HG02571 (cell line): ENCODE results near the gene CKAP2.
"Not testable (repeated sequence)": the region's sequence is repeated elsewhere in the genome, so short reads cannot be mapped to it uniquely, and the experiment has no call there.

ENCODE experiments used
- ATAC-seq: cut with Tn5 transposase; IDR thresholded peaks from one replicate; pipeline ENCODE4 v1.9.1; 2021; ENCODE audit warnings: mild to moderate bottlenecking, moderate library complexity; ENCODE audit not compliant: unreplicated experiment

CKAP2 gene, protein sequence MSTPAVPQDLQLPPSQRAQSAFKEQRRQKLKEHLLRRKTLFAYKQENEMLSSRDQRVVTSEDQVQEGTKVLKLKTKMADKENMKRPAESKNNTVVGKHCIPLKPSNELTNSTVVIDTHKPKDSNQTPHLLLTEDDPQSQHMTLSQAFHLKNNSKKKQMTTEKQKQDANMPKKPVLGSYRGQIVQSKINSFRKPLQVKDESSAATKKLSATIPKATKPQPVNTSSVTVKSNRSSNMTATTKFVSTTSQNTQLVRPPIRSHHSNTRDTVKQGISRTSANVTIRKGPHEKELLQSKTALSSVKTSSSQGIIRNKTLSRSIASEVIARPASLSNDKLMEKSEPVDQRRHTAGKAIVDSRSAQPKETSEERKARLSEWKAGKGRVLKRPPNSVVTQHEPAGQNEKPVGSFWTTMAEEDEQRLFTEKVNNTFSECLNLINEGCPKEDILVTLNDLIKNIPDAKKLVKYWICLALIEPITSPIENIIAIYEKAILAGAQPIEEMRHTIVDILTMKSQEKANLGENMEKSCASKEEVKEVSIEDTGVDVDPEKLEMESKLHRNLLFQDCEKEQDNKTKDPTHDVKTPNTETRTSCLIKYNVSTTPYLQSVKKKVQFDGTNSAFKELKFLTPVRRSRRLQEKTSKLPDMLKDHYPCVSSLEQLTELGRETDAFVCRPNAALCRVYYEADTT

DNA sequence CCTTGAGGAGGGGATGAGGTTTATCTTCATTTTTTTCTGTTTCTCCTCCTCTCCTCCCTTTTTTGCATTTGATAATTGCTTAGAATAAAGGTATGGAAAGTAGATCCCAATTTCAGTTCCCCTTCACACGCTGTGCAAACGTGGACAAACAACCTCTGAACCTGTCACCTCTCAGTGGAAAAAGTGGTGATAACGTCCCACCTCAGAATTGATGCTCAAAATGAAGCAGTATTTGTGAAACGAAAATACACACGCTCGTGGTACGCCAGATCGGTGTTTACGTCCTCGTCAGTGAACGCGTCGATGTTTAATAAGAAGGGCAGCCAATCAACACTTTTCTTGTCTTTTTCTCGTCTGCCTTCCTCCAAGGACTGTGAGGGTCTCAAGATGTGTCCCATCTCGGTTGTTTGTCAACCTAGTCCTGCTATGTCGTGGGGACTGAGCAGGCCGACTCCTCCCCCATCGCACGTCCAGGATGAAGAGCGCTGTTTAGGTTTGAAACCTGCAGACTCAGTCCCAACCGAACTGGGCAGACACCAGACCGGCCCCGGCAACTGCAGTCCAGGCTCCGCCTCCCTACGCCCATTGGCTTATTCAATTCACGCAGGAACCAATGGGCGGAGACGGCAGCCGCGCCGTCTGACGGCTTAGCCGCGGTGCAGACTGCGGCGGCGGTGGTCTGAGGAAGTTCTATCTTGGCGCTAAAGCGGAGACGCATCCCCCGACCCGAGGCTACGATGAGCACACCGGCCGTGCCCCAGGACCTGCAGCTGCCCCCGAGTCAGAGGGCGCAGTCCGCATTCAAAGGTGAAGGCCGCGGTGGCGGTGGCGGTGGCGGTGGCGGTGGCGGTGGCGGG is at the start of gene CKAP2:
Gene CKAP2, plus strand, starts transcription at position 659 of the 857 bp plus-strand sequence. Its CDS starts 79 bp downstream, at position 738.
- ATAC-seq = peak; percentile 74

GRCh38 chr13:52405767-52406494 is 49.3 kb upstream of the CKAP2 start, which contains the start of gene THSD1:
TSS of gene THSD1 (minus strand) at chr13:52406172. CDS start at chr13:52402600, 3,572 bp downstream.
- no peak for ATAC-seq

DNA sequence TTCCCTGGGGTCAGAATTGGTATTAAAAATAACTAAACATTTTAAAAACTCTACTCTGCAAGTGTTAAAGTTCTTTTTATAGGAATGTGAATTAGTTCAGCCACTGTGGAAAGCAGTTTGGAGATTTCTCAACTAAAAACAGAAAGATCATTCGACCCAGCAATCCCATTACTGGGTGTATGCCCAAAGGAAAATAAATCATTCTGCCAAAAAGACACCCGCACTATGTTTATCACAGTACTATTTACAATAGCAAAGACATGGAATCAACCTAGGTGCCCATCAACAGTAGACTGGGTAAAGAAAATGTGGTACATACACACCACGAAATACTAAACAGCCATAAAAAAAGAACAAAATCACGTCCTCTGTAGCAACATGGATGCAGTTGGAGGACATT is 48.6 kb upstream of the CKAP2 start:
- no peak for ATAC-seq

- ATAC-seq = not testable (repeated sequence)
Measured at GRCh38 chr13:52407436-52407835, 47.8 kb upstream of the CKAP2 start.

DNA sequence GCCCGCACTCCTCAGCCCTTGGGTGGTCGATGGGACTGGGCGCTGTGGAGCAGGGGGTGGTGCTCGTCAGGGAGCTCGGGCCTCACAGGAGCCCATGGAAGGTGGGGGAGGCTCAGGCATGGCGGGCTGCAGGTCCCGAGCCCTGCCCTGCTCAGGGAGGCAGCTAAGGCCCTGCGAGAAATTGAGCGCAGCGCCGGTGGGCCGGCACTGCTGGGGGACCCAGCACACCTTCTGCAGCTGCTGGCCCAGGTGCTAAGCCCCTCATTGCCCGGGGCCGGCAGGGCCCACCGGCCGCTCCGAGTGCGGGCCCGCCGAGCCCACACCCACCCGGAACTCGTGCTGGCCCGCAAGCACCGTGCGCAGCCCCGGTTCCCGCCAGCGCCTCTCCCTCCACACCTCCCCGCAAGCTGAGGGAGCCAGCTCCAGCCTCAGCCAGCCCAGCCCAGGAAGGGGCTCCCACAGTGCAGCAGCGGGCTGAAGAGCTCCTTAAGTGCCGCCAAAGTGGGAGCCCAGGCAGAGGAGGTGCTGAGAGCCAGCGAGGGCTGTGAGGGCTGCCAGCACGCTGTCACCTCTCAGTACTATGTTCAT is 47.1 kb upstream of the CKAP2 start:
- ATAC-seq = not testable (repeated sequence)

GRCh38 chr13:52411629-52412028 is 43.6 kb upstream of the CKAP2 start:
- ATAC-seq = peak; percentile 90

GRCh38 chr13:52412128-52412527 is 43.1 kb upstream of the CKAP2 start:
- ATAC-seq = no peak

DNA sequence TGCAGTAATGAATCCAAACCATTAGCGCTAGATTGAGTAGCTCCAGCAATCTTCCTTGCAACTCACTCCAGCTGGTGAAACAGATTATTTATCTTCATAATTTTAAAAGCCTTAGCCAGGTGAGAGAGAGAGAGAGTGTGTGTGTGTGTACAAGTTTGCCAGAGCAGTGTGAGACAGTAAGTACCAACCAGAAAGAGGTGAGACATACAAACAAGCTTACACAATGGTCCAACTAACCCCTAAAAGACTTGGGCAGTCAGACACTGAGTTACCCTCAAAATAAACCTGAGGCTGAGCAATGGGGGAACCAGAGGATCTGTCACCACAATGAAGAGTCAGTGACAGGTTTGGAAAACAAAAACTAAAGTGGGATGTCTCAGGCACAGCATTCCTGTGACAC is 41.2 kb upstream of the CKAP2 start:
- no peak for ATAC-seq

DNA sequence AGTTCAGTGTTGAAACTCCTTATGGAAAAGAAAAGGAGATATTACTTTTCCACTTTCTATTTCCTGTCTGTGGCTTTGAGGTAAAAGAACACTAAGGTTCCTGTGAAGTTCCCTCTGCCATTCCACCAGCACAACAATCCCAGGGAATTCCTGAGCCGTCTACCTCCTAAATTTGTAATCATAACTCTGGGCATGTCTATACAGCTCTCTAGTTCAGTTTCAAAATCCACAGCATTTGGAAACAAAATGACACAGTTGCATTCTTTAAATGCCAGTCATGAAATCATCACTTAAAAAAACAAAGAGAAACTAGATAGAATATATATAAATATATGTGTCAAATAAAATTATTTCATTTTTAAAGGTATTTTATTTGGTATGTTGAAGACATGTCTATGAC is 40.3 kb upstream of the CKAP2 start:
- no peak for ATAC-seq

GRCh38 chr13:52419080-52419479 is 36.2 kb upstream of the CKAP2 start:
- no peak for ATAC-seq

DNA sequence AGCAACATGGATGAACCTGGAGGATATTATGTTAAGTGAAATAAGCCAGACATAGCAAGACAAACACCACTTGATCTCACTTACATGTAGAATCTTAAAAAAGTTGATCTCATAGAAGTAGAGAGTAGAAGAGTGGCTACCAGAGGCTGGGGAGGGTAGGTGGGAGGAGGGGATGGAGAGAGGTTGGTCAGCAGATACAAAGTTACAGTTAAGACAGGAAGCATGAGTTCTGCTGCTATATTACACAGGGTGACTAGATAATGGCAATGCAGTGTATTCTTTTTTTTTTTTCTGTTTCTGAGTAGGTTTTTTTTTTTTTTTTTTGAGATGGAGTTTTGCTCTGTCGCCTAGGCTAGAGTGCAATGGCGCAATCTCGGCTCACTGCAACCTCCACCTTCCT is 34.1 kb upstream of the CKAP2 start:
- ATAC-seq = no peak

DNA sequence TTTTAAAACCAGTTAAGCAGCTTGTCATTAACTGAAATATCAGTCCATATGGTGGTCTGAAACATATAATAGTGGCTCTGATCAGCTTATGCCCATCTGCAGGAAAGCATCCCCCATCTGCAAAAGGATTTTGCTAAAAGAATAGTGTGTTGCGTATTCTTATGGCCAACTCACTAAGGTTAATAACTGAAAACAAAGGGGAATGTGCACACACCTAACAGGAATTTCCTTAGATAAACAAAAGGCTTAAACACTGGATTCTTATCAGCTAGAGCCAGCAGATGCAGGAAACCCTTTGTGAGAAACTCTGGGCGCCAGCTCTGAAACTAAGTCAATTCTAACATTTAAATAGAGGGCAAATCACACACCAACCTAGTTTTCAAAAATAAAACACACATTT is 27.0 kb upstream of the CKAP2 start:
- no peak for ATAC-seq

- no peak for ATAC-seq
Measured at GRCh38 chr13:52432456-52432855, 22.8 kb upstream of the CKAP2 start.

DNA sequence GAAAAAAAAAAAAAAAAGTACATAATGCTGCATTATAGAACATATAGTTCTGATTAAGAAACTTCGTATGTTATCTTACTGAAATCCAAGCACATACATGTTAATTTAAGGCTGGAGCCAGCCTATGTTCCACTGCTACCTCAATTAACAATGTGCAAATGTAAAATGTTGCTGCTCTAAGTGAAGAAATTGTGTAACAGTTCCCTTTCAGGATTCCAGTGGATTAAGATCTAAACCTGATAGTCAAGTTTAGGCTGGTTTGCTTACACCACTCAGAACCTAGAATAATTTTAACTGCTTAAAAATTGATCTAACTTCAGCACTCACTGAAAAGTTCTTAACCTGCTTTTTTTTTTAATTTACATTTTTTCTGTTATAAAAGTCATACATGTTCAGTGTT is 9.0 kb upstream of the CKAP2 start:
- ATAC-seq = no peak

- no peak for ATAC-seq
Measured at GRCh38 chr13:52447354-52447753, 7.9 kb upstream of the CKAP2 start.

DNA sequence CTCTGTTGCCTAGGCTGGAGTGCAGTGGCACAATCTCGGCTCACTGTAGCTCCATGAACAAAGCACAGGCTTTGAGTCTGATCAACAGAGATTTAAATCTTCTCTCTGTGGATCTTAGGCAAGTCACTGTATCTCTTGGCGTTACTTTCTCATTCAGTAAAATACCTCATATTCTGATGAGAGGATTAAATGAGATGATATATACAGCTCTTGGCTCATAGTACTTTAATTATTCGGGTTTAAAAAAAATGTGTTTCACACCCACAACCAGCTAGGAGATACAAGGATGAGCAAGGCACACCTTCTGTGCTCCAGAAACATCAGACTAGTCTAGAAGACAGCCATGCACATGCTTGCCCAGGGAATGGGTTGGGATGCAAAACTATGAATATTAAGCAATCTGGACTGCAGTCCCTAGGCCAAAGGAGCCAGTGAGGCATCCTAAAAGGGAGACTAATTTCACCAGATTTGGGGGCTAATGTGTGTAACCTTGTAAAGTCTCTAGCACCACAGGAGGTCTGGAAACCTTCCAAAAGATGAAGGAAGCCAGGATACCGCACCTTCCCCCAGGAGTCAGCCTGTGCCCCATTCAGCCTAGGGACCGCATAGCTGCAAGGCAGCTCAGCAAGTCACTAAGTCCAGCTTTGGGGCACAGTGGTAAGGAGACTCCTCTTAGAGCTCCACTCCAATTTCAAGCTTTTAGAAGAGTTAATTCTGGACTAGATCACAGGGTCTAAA is 7.3 kb upstream of the CKAP2 start:
- no peak for ATAC-seq

DNA sequence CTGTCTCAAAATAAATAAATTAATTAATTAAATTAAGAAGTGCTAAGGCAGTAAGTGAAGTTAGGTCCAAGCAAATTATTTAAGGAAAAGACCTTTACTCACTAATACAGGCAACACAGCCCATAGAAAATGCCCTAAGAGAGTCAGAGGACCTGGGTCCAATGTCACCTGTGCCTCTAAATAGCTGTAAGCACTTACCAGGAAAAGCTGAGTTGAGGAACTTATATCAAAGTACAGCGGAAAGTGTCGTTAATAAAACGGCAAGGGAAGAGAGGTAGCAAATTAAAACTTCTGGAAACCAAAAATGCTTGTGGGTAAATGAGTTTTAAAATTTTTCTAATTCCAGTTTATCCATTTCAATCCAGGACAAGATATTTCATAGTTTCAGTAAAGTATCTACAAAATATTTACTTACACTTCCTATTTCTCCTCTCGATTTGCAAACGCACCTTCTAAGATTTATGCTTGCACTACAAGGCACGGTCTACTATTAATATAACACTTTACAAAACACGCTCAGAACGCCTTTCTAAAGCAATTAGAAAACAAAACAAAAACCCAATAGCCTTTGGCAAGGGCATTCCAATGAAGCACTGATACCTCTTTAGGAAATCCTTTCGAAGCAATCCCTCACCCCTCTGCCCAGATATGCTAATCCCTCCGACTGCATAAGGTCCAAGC is 5.8 kb upstream of the CKAP2 start:
- no peak for ATAC-seq

- ATAC-seq = peak; percentile 64
Measured at GRCh38 chr13:52450012-52450792, 5.1 kb upstream of the CKAP2 start, which contains the start of gene VPS36. TSS of gene VPS36 (minus strand) at chr13:52450634. CDS start at chr13:52450594, 40 bp downstream.
